GM19328 (cell line): ENCODE results near the gene GFPT1.

ENCODE experiments used
- ATAC-seq: cut with Tn5 transposase; IDR thresholded peaks from one replicate; pipeline ENCODE4 v1.9.1; 2021; ENCODE audit warnings: mild to moderate bottlenecking, moderate library complexity; ENCODE audit not compliant: unreplicated experiment

The GFPT1 gene

GRCh38 chr2:69292256-69292655 lies 94.8 kb downstream of the GFPT1 start:
- ATAC-seq, result no peak

- ATAC-seq, result no peak
These were observed 95.3 kb downstream of the GFPT1 start for GRCh38 chr2:69291721-69292120.

- ATAC-seq, result no peak
These were observed 95.9 kb downstream of the GFPT1 start for GRCh38 chr2:69291004-69291650.

GRCh38 chr2:69288429-69288828 lies 98.6 kb downstream of the GFPT1 start:
- no peak for ATAC-seq

GRCh38 chr2:69287544-69287943 lies 99.5 kb downstream of the GFPT1 start:
- no peak for ATAC-seq

GRCh38 chr2:69285379-69285894 lies 101.6 kb downstream of the GFPT1 start:
- ATAC-seq, result no peak

- no peak for ATAC-seq
These were observed 106.1 kb downstream of the GFPT1 start for GRCh38 chr2:69280796-69281412.

GRCh38 chr2:69279931-69280681 lies 106.9 kb downstream of the GFPT1 start:
- no peak for ATAC-seq

GRCh38 chr2:69279211-69279610 lies 107.8 kb downstream of the GFPT1 start:
- ATAC-seq, result no peak

GRCh38 chr2:69278366-69278765 lies 108.7 kb downstream of the GFPT1 start:
- ATAC-seq, result no peak

GRCh38 chr2:69275490-69275889 lies 111.5 kb downstream of the GFPT1 start:
- ATAC-seq, result no peak

- no peak for ATAC-seq
These were observed 114.1 kb downstream of the GFPT1 start for GRCh38 chr2:69272803-69273471.

- no peak for ATAC-seq
These were observed 115.2 kb downstream of the GFPT1 start for GRCh38 chr2:69271831-69272257.
